GM18861 (cell line): ENCODE data around the gene ALKBH8.
A peak's percentile ranks its signal among the peaks of the same experiment; 100 is the strongest.
"Not testable (repeated sequence)": the region's sequence is repeated elsewhere in the genome, so short reads cannot be mapped to it uniquely, and the experiment has no call there.

Experiments
- ATAC-seq: cut with Tn5 transposase; IDR thresholded peaks from one replicate; pipeline ENCODE4 v1.9.1; 2021; ENCODE audit not compliant: unreplicated experiment

The ALKBH8 gene

GRCh38 chr11:107565219-107565937, at the start of gene ALKBH8:
Gene ALKBH8 (minus strand): TSS chr11:107565735. CDS start chr11:107560893, 4,842 bp downstream.
- ATAC-seq = peak; percentile 54

- no peak for ATAC-seq
Observed at GRCh38 chr11:107612445-107612844, 46.9 kb upstream of the ALKBH8 start.

- no peak for ATAC-seq
Observed at GRCh38 chr11:107609400-107610218, 44.1 kb upstream of the ALKBH8 start.

- ATAC-seq = no peak
Observed at GRCh38 chr11:107608809-107609208, 43.3 kb upstream of the ALKBH8 start.

- ATAC-seq = no peak
Observed at GRCh38 chr11:107606141-107606540, 40.6 kb upstream of the ALKBH8 start.

GRCh38 chr11:107605061-107606006, 39.8 kb upstream of the ALKBH8 start:
- ATAC-seq = no peak

GRCh38 chr11:107598225-107599139, 32.9 kb upstream of the ALKBH8 start:
- peak; percentile 70 for ATAC-seq

- ATAC-seq = no peak
Observed at GRCh38 chr11:107594736-107595135, 29.2 kb upstream of the ALKBH8 start.

GRCh38 chr11:107593951-107594350, 28.4 kb upstream of the ALKBH8 start:
- ATAC-seq = no peak

GRCh38 chr11:107592813-107593212, 27.3 kb upstream of the ALKBH8 start:
- no peak for ATAC-seq

GRCh38 chr11:107592231-107592590, 26.7 kb upstream of the ALKBH8 start:
- no peak for ATAC-seq

GRCh38 chr11:107591378-107592230, 26.1 kb upstream of the ALKBH8 start:
- no peak for ATAC-seq

GRCh38 chr11:107590460-107591377, 25.2 kb upstream of the ALKBH8 start, which contains the start of gene ELMOD1:
Gene ELMOD1 (plus strand): TSS chr11:107591147. CDS start chr11:107618190, 27,043 bp downstream.
- ATAC-seq = no peak

GRCh38 chr11:107587306-107587979, 21.9 kb upstream of the ALKBH8 start:
- no peak for ATAC-seq

- no peak for ATAC-seq
Observed at GRCh38 chr11:107583629-107584195, 18.2 kb upstream of the ALKBH8 start.

- no peak for ATAC-seq
Observed at GRCh38 chr11:107581147-107581546, 15.6 kb upstream of the ALKBH8 start.

- not testable (repeated sequence) for ATAC-seq
Observed at GRCh38 chr11:107579169-107579568, 13.6 kb upstream of the ALKBH8 start.
